NCI-H1694 treated with DMSO at 0.1 percent for 48 hours (cell line): ENCODE data around the gene CYB561D2.

Experiments
- DNase-seq: peaks from one replicate; lab custom pipeline; 2025; lab: John Stamatoyannopoulos, UW

Gene CYB561D2

DNA sequence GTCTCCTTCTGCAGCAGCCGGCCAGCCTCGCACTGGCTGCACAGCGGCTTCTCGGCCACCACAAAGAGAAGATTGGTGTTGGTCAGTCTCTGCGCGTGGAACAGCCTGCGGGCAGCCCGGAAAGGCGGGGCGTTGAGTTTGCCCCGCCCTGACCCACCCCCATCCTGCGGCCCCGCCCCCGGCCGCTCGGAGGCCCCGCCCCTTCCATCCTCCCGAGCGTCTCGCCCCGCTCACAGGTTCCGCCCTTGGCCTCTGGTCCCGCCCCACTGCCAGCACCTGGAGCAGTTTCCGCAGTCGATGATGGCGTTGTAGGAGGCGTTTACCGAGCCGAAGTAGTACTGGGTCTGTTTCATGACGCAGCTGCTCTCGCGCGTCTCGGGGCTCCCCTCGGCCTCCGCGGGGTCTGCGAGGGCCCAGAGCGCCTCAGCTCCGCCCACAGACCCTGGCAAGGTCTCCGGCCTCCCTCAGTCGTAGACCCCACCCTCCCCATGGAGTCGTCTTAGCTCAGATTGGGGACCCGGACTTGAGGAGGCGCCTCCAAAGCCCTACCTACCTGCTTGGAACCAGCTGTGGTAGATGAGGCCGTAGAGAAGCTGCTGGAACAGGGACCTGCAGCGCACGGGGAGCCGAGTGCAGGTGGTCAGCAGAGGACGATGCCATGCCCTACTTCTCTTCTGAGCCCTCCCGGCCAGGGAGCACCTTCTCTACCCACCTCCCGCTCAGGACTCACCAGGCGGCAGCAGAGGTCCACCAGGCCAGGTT, 14.6 kb downstream of the CYB561D2 start:
- DNase-seq: no peak

DNA sequence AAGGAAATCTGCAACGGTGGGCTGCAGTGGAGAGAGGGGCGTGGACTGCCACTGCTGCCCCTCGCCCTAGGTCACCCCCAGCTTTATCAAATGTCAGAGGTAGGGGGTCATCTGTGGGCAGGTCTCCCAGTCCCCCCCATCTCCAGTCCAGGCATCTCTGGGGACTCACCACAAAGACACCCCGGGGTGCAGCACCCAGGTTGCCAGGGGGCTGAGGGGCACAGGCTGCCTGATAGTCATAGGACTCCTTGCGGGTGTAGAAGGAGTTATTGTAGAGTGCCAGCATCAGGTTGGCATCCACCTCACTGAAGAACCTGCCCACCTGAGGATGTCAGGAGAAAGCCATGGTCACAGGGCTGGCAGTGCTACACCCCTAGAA, 15.2 kb downstream of the CYB561D2 start:
- no peak for DNase-seq

GRCh38 chr3:50369012-50369670, 18.5 kb downstream of the CYB561D2 start:
- DNase-seq: peak; percentile 11

GRCh38 chr3:50370594-50370993, 19.9 kb downstream of the CYB561D2 start:
- DNase-seq: peak; percentile 24

DNA sequence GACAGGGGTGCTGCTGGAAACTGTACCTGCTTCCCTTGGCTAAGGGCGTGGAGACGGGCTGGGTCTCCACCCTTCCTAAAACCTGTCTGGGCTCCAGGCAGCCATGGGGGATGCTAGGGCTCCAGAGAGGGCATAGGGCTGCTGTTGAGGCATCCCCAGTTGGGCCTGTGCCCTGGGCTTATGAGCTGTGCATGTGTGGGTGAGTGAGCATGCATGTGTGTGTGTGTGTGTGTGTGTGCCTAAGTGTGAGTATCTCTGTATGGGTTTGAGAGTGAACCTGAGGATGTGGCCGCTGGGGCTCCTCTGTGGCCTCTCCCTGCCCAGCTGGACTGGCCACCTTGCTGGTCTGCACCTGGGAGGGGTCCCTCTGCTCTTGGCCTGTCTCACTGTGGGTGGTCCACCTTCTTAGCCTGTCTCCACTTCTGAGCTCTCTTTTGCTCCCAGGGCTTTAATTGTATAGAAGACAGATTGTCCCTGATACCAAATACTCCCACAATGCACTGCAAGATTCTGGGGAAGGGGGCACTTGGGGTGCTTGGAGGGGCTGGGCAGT, 20.5 kb downstream of the CYB561D2 start:
- DNase-seq: no peak

DNA sequence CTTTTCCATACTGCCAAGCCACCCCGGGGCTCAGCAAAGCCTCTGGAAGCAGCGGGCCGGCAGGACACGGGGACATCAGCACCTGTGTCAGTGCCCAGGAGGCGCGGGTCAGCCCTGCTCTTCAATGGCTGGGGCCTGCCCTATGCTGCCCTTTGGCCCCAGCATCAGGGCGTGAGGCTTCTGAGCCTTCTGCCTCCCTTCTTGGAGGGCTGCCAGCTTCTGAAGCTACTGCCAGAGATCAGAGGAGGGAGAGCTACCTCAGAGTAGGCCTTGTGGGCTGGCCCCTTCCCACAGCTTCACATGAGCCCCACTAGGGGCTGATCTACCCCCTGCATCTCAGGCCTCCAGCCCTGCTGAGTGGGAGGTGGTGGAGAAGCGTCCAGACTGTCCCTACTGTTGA, 21.7 kb downstream of the CYB561D2 start:
- no peak for DNase-seq

GRCh38 chr3:50373146-50374051, 22.7 kb downstream of the CYB561D2 start:
- DNase-seq: no peak

- no peak for DNase-seq
These were observed 23.9 kb downstream of the CYB561D2 start for GRCh38 chr3:50374363-50375257.

DNA sequence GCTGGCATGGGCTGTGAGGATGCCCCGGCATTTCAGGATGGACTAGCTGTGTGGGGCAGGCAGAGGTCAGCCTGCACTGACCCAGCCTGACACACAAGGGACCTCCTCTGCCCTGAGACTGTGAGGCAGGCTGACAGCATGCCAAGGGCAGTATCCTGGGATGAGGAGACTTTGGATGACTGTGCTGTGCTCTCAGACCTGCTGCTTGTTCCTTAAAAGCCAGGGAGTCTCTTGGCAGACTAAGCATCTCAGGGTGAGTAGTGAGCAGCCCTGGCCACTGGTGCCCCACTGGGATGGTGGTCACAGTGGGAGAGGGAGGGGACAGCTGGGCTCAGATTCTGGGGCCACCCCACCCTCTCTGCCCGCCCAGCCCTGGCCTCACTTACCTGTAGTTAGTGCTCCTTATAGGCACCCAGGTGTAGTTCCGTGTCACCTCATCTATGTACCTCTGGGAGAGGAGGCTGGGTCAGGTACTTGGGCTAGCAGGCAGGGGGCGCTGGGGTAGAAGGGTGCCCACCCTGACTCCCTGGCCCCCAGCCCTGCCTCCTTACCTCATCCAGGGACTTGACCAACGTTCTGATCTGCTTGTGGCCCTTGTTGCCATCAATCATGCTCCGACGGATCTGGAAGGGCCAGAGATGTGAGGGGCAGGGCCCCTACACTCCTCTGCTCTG, 24.7 kb downstream of the CYB561D2 start:
- DNase-seq: no peak

- DNase-seq: no peak
These were observed 27.4 kb downstream of the CYB561D2 start for GRCh38 chr3:50378024-50378423.

DNA sequence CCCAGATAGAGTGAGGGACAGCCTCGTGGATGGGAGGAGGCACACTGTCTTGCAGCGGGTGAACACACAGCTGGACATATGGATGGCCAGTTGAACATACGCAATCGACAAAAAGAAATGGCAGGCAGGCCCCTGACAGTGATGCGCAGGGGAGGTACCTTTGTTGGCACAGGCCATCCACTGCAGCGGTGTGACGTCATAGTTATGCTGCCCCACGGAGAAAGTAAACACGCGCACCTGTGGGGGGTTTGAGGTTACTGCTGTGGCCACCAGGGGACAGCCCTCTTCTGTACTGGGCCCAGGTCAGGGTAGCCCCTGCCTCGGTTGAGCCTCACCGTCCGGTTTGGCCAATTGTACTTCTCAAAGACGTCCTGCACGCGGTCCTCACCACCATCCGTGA, 28.1 kb downstream of the CYB561D2 start:
- DNase-seq: no peak

GRCh38 chr3:50380405-50381085, 29.9 kb downstream of the CYB561D2 start:
- DNase-seq: no peak

GRCh38 chr3:50381383-50381782, 30.7 kb downstream of the CYB561D2 start:
- no peak for DNase-seq

GRCh38 chr3:50382722-50383121, 32.1 kb downstream of the CYB561D2 start:
- DNase-seq: no peak

GRCh38 chr3:50383750-50384149, 33.1 kb downstream of the CYB561D2 start:
- no peak for DNase-seq

GRCh38 chr3:50385754-50386153, 35.1 kb downstream of the CYB561D2 start:
- no peak for DNase-seq

DNA sequence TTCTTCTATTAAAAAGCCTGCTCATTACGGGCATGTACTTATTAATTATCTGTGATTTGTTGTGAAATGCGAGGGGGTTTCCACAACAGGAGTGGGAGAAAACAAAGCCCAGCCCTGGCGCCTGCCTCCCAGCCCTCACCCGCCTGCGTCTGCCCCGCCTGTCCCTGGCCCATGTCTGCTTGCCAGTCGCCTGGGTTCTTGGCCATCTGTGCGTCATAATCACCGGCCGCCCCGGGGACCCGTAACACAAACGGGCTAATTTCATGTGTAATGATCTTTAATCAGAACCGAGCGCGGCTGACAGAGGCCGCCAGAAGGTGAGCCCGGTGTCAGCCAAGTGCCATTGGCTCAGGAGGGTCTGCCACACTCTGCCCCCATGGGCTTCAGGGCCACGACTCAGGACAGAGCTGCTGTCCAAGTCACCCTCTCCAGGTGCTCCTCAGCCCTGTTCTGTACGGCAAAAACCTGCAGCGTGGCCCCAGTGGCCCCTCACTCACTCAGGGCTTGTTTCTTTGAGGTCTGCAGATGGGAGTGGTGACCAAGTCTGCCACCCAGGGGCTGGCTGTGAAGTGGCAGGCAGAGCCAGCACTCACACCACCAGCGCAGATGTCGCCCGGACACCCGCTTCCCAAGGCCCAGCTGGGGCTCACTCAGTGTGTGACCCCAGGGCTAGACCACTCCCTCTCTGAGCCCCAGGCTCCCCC, 37.5 kb downstream of the CYB561D2 start:
- DNase-seq: no peak

- DNase-seq: no peak
These were observed 38.2 kb downstream of the CYB561D2 start for GRCh38 chr3:50388720-50389413.

DNA sequence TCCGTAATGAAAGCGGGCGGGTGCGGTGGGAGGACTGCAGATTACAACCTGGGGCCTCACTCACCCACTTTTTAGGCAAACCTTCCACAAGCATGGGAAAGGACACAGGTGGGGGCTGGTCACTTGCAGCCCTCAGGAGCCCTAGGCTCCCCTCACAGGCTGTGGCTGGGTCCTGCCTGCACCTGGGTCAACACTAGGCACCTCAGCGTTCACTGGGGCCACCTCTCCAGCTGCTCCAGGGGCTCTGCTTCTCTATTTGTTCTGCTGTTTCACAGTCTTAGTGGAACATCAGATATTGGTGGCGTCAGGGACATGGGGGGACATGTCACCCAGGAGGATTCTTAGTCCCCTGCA, 38.7 kb downstream of the CYB561D2 start:
- no peak for DNase-seq
